Measurements from ENCODE around the gene LIMS1.

- no peak for TF ChIP-seq CTCF (IDR thresholded peaks at IDR 0.05 in 8 of 11, conservative IDR thresholded peaks at IDR 0.05 in 3 of 11)
- no peak for TF ChIP-seq POLR2AphosphoS5 (IDR thresholded peaks at IDR 0.05)
Observed at GRCh38 chr2:108635630-108636354, 101.5 kb downstream of the LIMS1 start.
